GM21515 (cell line): Measurements from ENCODE around the gene QRFP.

ENCODE experiments used
- ATAC-seq: cut with Tn5 transposase; IDR thresholded peaks from one replicate; pipeline ENCODE4 v1.9.1; 2021; ENCODE audit not compliant: unreplicated experiment

Gene QRFP

GRCh38 chr9:130890870-130891687, 5.5 kb downstream of the QRFP start:
- no peak for ATAC-seq

- ATAC-seq: no peak
These were observed 6.5 kb downstream of the QRFP start for GRCh38 chr9:130890124-130890523.

GRCh38 chr9:130888146-130888885, 8.3 kb downstream of the QRFP start:
- no peak for ATAC-seq

GRCh38 chr9:130887494-130888144, 9.0 kb downstream of the QRFP start:
- ATAC-seq: no peak

GRCh38 chr9:130886981-130887380, 9.6 kb downstream of the QRFP start:
- ATAC-seq: no peak

- no peak for ATAC-seq
These were observed 10.9 kb downstream of the QRFP start for GRCh38 chr9:130885484-130886375.

GRCh38 chr9:130884542-130885483, 11.8 kb downstream of the QRFP start:
- no peak for ATAC-seq

GRCh38 chr9:130884111-130884531, 12.5 kb downstream of the QRFP start:
- ATAC-seq: no peak

GRCh38 chr9:130883479-130883878, 13.1 kb downstream of the QRFP start:
- no peak for ATAC-seq

- no peak for ATAC-seq
These were observed 13.9 kb downstream of the QRFP start for GRCh38 chr9:130882696-130883225.

GRCh38 chr9:130881516-130881915, 15.1 kb downstream of the QRFP start:
- no peak for ATAC-seq

- ATAC-seq: no peak
These were observed 15.9 kb downstream of the QRFP start for GRCh38 chr9:130880599-130881220.

- ATAC-seq: no peak
These were observed 16.7 kb downstream of the QRFP start for GRCh38 chr9:130879863-130880411.

- no peak for ATAC-seq
These were observed 18.3 kb downstream of the QRFP start for GRCh38 chr9:130878295-130878694.

- ATAC-seq: no peak
These were observed 19.3 kb downstream of the QRFP start for GRCh38 chr9:130877300-130877699.

GRCh38 chr9:130874783-130875182, 21.8 kb downstream of the QRFP start:
- no peak for ATAC-seq

GRCh38 chr9:130873966-130874365, 22.6 kb downstream of the QRFP start:
- ATAC-seq: no peak

GRCh38 chr9:130872912-130873503, 23.6 kb downstream of the QRFP start:
- ATAC-seq: no peak
